HCT116 (cell line): ENCODE results near the gene TP53TG5. TPM values are rescaled to one million over a fixed set of nuclear protein-coding genes. Genes with fewer than 3 reads are reported as not detected.

Source experiments
- ATAC-seq: fragments of 200-7000 bp; cut with Tn5 transposase; 2 replicates; pipeline ENCODE4 v1.9.1; 2020; ENCODE audit warnings: mild to moderate bottlenecking, moderate library complexity
- BruUV-seq: library from RNA; stranded (reverse); fragments of 400-500 nt; replicated peaks from 2 replicates; lab custom pipeline; 2021; lab: Mats Ljungman, UMichigan
- CTCF ChIA-PET: fragments of 300-600 bp; sonication (Branson Sonifier 250); formaldehyde crosslinking; loops from one replicate; lab custom pipeline; 2021; ENCODE audit warnings: antibody characterized with exemption; lab: Charles Lee
- POLR2A ChIA-PET: fragments of 300-600, 350-600 bp; sonication (Branson Sonifier 250); formaldehyde crosslinking; loops from one replicate; lab custom pipeline; 2021; ENCODE audit warnings: antibody characterized with exemption; lab: Charles Lee
- RAD21 ChIA-PET, 2 experiments: fragments of 300-600 bp; sonication (Branson Sonifier 250); formaldehyde crosslinking; loops; one replicate each; lab custom pipeline; 2023; ENCODE audit warnings: low total read pairs in 2 of 2; ENCODE audit not compliant: uncharacterized antibody in 2 of 2, unreplicated experiment in 2 of 2, low non-redundant PET in 1 of 2; lab: Charles Lee
- DNase-seq: peaks from one replicate; pipeline ENCODE4 v3.0.0-alpha.2; 2010; ENCODE audit warnings: low read depth, low spot score
- H2AFZ ChIP-seq: fragments of 200-600 bp; shearing (Covaris generic), sonication (generic); 2 replicates; pipeline ENCODE4 v1.6.1; 2017; ENCODE audit warnings: low read depth, mixed run types, mixed read lengths, antibody characterized with exemption, low read length; ENCODE audit not compliant: poor library complexity, severe bottlenecking
- H3K27ac ChIP-seq: 2 replicates; pipeline ENCODE4 v1.5.1; 2012; ENCODE audit warnings: low read depth, low read length
- H3K27me3 ChIP-seq: fragments of 200-600 bp; sonication (generic); 2 replicates; pipeline ENCODE4 v1.6.1; 2016; ENCODE audit warnings: mixed run types, low read length, mixed read lengths; ENCODE audit not compliant: insufficient read depth
- H3K36me3 ChIP-seq, 2 experiments: fragments of 200-500 bp in 1 of 2; fragments of 200-600 bp in 1 of 2; sonication (Bioruptor generic) in 1 of 2; sonication (generic) in 1 of 2; 2 replicates each; pipeline versions ENCODE4 v1.5.1 to v1.6.1; 2014 to 2016; ENCODE audit warnings: low read length in 2 of 2, inconsistent platforms in 1 of 2, mixed read lengths in 1 of 2, mixed run types in 1 of 2; ENCODE audit not compliant: insufficient read depth in 2 of 2, control insufficient read depth in 1 of 2
- H3K4me1 ChIP-seq, 2 experiments: fragments of 200-600 bp in 1 of 2; sonication (generic) in 1 of 2; 2 replicates each; pipeline versions ENCODE4 v1.5.1 to v1.6.1; 2012 to 2017; ENCODE audit warnings: low read length in 2 of 2, inconsistent platforms in 1 of 2, mild to moderate bottlenecking in 1 of 2, mixed read lengths in 1 of 2, mixed run types in 1 of 2, moderate library complexity in 1 of 2; ENCODE audit not compliant: insufficient read depth in 2 of 2, control insufficient read depth in 1 of 2
- H3K4me2 ChIP-seq: fragments of 200-600 bp; sonication (generic); 2 replicates; pipeline ENCODE4 v1.6.1; 2017; ENCODE audit warnings: mixed run types, low read length, mixed read lengths
- H3K4me3 ChIP-seq, 2 experiments: fragments of 200-600 bp in 1 of 2; sonication (generic) in 1 of 2; replicated peaks in 1 of 2; 2 replicates each; pipeline ENCODE4 v1.5.1; 2011 to 2016; ENCODE audit warnings: low read length in 2 of 2, control low read depth in 1 of 2, low read depth in 1 of 2, mild to moderate bottlenecking in 1 of 2, mixed read lengths in 1 of 2, mixed run types in 1 of 2
- H3K79me2 ChIP-seq: fragments of 200-600 bp; sonication (generic); 2 replicates; pipeline ENCODE4 v1.6.1; 2017; ENCODE audit warnings: mild to moderate bottlenecking, mixed run types, low read length, moderate library complexity, mixed read lengths; ENCODE audit not compliant: insufficient read depth
- H3K9ac ChIP-seq: fragments of 200-600 bp; sonication (generic); 2 replicates; pipeline ENCODE4 v1.6.1; 2016; ENCODE audit warnings: low read length, mixed read lengths
- H3K9me2 ChIP-seq: fragments of 200-600 bp; sonication (generic), shearing (Covaris generic); 2 replicates; pipeline ENCODE4 v1.6.1; 2017; ENCODE audit warnings: mixed run types, mild to moderate bottlenecking, moderate library complexity; ENCODE audit not compliant: insufficient read depth
- H3K9me3 ChIP-seq, 2 experiments: fragments of 200-500 bp in 1 of 2; fragments of 200-600 bp in 1 of 2; sonication (Bioruptor generic) in 1 of 2; sonication (generic) in 1 of 2; 2 replicates each; pipeline ENCODE4 v1.6.1; 2014 to 2017; ENCODE audit warnings: low read length in 2 of 2, mixed read lengths in 2 of 2, inconsistent platforms in 1 of 2, low read depth in 1 of 2, mild to moderate bottlenecking in 1 of 2, mixed run types in 1 of 2, moderate library complexity in 1 of 2; ENCODE audit not compliant: control insufficient read depth in 1 of 2, insufficient read depth in 1 of 2
- H4K20me1 ChIP-seq: fragments of 200-600 bp; sonication (generic), shearing (Covaris generic); 2 replicates; pipeline ENCODE4 v1.6.1; 2017; ENCODE audit warnings: mixed run types, mild to moderate bottlenecking, moderate library complexity; ENCODE audit not compliant: insufficient read depth
- ATF3 ChIP-seq: IDR thresholded peaks from 2 replicates; pipeline ENCODE4 v1.6.1; 2012
- ELF1 ChIP-seq: IDR thresholded peaks from 2 replicates; pipeline ENCODE4 v1.6.1; 2012; ENCODE audit warnings: low read depth, borderline replicate concordance
- POLR2A ChIP-seq: IDR thresholded peaks from 2 replicates; pipeline ENCODE4 v1.7.0; 2011; ENCODE audit warnings: borderline replicate concordance; ENCODE audit not compliant: insufficient read depth, insufficient read length; ENCODE audit errors: extremely low read depth
- REST ChIP-seq: IDR thresholded peaks from 2 replicates; pipeline ENCODE4 v1.6.1; 2012; ENCODE audit warnings: low read depth
- SP1 ChIP-seq: IDR thresholded peaks from 2 replicates; pipeline ENCODE4 v1.6.1; 2012; ENCODE audit warnings: low read depth
- SRF ChIP-seq: IDR thresholded peaks from 2 replicates; pipeline ENCODE4 v1.6.1; 2012; ENCODE audit warnings: low read depth
- YY1 ChIP-seq: IDR thresholded peaks from 2 replicates; pipeline ENCODE4 v1.6.1; 2011; ENCODE audit warnings: low read length, low read depth, moderate library complexity, mild to moderate bottlenecking; ENCODE audit not compliant: insufficient replicate concordance; ENCODE audit errors: extremely low read depth
- ZBTB33 ChIP-seq: IDR thresholded peaks from 2 replicates; pipeline ENCODE4 v1.6.1; 2011; ENCODE audit warnings: mild to moderate bottlenecking, low read length, moderate library complexity; ENCODE audit not compliant: insufficient replicate concordance; ENCODE audit errors: extremely low read depth
- intact Hi-C: fragments of 100-400 bp; cut with micrococcal nuclease; formaldehyde crosslinking; loops from 2 replicates; pipeline ENCODE4 v1.10.0; 2022
- total RNA-seq: library from RNA; stranded (reverse); gene quantifications from one replicate; pipeline ENCODE4 v1.2.1, GENCODE V29; 2021; ENCODE audit not compliant: unreplicated experiment

The TP53TG5 gene
- total RNA-seq, 1 experiment from 2014 or later: 0.76 TPM

GRCh38 chr20:45358282-45359068 is 19.6 kb downstream of the TP53TG5 start:
- H3K4me3 ChIP-seq: no peak overlapping the region
- no peaks in the 10 kb centered on the region for H4K20me1 ChIP-seq
- H2AFZ ChIP-seq: no peak overlapping the region
- no peak for DNase-seq
- intact Hi-C loops: no loop called here
- H3K4me2 ChIP-seq: peak overlapping the region; percentile 78
- ChIA-PET RAD21 (interaction anchor here in 1 of 2 experiments (0.7 kb wide), 1 partner anchor 79 kb away, joined by 6 read pairs; no protein-coding TSS in a partner anchor), POLR2A (interaction anchor here (1.2 to 5.2 kb wide), 4 partner anchors 11 to 23 kb away, joined by 3 to 55 read pairs (median 4); partner anchors contain the start of gene SDC4), CTCF (interaction anchor here (1.0 to 1.1 kb wide), 2 partner anchors 78 to 79 kb away, joined by 4 read pairs; no protein-coding TSS in a partner anchor)
- H3K9ac ChIP-seq: peak overlapping the region; percentile 47; the same call in 1 of the 2 replicates
- peaks cover 61 to 79% of the 10 kb centered on the region in 2 experiments for H3K4me1 ChIP-seq
- no peaks in the 10 kb centered on the region for H3K9me2 ChIP-seq
- no peaks in the 10 kb centered on the region for H3K36me3 ChIP-seq
- H3K9me3 ChIP-seq: no peaks in the 10 kb centered on the region
- no TSS peak for BruUV-seq
- no peak overlapping the region for H3K27ac ChIP-seq
- TF ChIP-seq SP1 (0 out of 2 replicates have a peak, but pooled peaks have one; percentile 12), YY1 (no peak)
- H3K79me2 ChIP-seq: peaks cover 2% of the 10 kb centered on the region
- no peak for ATAC-seq
- no peaks in the 10 kb centered on the region for H3K27me3 ChIP-seq

GRCh38 chr20:45355209-45356084 is 22.7 kb downstream of the TP53TG5 start:
- Histone ChIP-seq H3K9me3 (no peaks in the 10 kb centered on the region), H3K36me3 (no peaks in the 10 kb centered on the region), H2AFZ (no peak overlapping the region), H3K9me2 (no peaks in the 10 kb centered on the region), H3K27me3 (no peaks in the 10 kb centered on the region), H3K9ac (no peak overlapping the region), H3K4me2 (peak overlapping the region; percentile 49), H3K27ac (no peak overlapping the region), H3K4me1 (peaks cover 50 to 61% of the 10 kb centered on the region in 2 experiments), H3K4me3 (no peak overlapping the region), H4K20me1 (no peaks in the 10 kb centered on the region), H3K79me2 (no peaks in the 10 kb centered on the region)
- no TSS peak for BruUV-seq
- no peak for DNase-seq
- ChIA-PET CTCF (interaction anchor here (0.8 to 1.4 kb wide), 2 partner anchors 65 to 81 kb away, joined by 3 to 7 read pairs; no protein-coding TSS in a partner anchor), POLR2A (interaction anchor here (1.0 to 1.2 kb wide), 2 partner anchors 8 to 23 kb away, joined by 4 read pairs; partner anchors contain the start of gene TP53TG5), RAD21 (interaction anchor here in 1 of 2 experiments (0.7 to 1.0 kb wide), 2 partner anchors 11 to 81 kb away, joined by 3 read pairs; no protein-coding TSS in a partner anchor)
- intact Hi-C loops: no loop called here
- peak; percentile 48 for ATAC-seq
- TF ChIP-seq SP1: peak; percentile 33; the same call in 1 of the 2 replicates
- TF ChIP-seq ELF1: no peak
- TF ChIP-seq REST: no peak
- TF ChIP-seq SRF: no peak
- no peak for TF ChIP-seq POLR2A
- TF ChIP-seq ZBTB33: no peak
- TF ChIP-seq ATF3: no peak
